ENCODE results near the gene SUPT3H.

Gene SUPT3H

DNA sequence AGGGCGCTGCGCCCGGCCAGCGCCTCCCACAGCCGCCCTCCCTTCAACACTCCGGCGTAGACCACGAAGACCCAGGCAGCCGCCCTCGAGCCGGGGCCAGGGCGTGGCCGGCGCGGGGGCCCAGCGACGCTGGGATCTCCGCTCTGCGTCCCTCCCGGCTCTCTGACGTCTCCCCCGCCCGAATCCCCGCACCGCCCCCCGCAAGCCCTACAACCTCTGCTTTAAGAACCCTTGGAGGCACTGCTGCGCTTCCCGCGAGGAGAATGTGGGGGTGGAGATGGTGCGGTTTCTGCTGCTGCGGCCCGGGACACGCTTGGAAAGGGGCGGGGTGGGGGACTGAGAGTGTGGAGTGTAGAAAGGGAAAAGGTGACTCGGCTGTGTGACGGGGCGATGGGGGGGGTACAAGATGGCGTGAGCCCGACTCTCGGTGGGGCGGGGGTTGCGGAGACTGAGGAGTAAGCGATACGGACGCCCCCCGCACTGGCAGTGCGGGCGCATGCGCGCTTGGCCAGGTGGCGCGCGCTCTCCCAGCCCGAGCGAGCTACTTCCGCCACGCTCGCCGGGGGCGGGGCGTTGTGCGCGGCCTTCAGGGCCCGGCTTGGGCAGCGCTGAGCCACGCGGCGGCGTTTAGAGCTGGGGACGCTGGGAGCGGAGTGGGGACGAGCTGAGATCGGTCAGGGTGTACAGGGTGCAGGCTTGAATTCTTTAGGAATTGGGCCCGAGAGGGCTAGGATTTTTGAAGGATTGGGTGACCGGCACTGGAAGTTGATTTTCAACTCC lies at the start of gene SUPT3H:
SUPT3H (minus strand) TSS at position 381 of the 780 bp plus-strand sequence.
- H3K4me3 ChIP-seq (ENCODE audit: low read depth, low read length) = peak within 1 kb of the TSS; percentile 58
- TF ChIP-seq CTCF (IDR thresholded peaks at IDR 0.05; ENCODE audit: borderline replicate concordance, insufficient read depth, low read depth, low read length) = no peak

DNA sequence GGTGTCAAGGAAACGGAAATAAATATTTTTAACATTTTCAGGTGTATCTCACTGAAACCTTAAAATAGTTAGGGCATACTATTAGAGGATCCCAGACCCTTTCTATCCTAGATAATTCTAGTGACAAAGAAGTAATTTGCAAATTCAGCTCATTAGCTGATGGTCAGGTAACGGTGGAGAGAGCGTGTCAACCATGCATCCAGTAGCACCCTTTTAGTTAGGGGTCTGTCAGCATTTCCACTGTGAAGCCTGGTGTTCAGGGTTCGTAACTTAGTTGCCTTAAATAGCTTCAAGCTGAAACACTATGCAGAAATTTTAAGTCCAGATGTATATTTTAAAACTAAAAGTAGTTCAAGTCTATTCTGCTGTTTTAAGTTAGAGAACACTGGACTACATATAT lies 48.5 kb upstream of the SUPT3H start:
- no peak overlapping the region for H3K4me3 ChIP-seq (ENCODE audit: low read depth, low read length)
- no peak for TF ChIP-seq CTCF (IDR thresholded peaks at IDR 0.05; ENCODE audit: borderline replicate concordance, insufficient read depth, low read depth, low read length)

- TF ChIP-seq CTCF (IDR thresholded peaks at IDR 0.05; ENCODE audit: borderline replicate concordance, insufficient read depth, low read depth, low read length) = no peak
- no peak overlapping the region for H3K4me3 ChIP-seq (ENCODE audit: low read depth, low read length)
Observed at GRCh38 chr6:45424451-45424861, 46.7 kb upstream of the SUPT3H start.

DNA sequence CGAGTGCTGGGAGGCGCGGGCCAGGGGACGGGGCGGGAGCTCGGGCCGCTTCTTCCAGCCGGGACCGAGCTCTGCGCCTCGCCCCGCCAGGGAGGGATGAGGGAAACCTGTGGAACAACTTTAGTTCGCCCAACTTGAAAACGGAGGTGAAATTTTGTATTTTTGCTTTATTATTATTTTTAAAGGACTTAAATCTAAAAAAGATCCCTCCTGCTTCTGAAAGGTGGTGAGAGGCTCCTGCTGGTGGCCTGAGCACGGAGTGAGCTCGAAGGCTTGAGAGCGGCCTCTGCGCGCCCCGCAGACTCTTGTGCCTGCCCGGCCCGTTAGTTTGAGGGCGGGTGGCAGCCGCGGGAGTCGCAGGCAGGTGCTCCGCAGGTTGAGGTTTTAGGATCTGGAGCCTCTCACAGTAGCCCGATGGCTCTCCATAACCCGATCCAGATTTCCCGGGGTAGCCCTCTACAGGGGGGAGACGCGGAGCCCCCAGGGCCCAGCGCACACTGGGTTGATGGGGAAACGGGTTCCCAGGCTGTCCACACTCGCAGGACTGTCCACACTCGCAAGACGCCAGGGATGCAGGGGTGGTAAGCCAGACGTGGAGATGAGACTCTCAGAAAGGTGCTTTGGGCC lies 46.2 kb upstream of the SUPT3H start:
- H3K4me3 ChIP-seq (ENCODE audit: low read depth, low read length) = no peak overlapping the region

GRCh38 chr6:45423111-45423823 lies 45.5 kb upstream of the SUPT3H start:
- H3K4me3 ChIP-seq (ENCODE audit: low read depth, low read length) = peak overlapping the region; percentile 42
- no peak for TF ChIP-seq CTCF (IDR thresholded peaks at IDR 0.05; ENCODE audit: borderline replicate concordance, insufficient read depth, low read depth, low read length)

More for the DNA sequence above, 46.2 kb upstream of the SUPT3H start:
- no peak for TF ChIP-seq CTCF (IDR thresholded peaks at IDR 0.05; ENCODE audit: borderline replicate concordance, insufficient read depth, low read depth, low read length)

GRCh38 chr6:45422503-45423110 lies 44.9 kb upstream of the SUPT3H start:
- no peak for TF ChIP-seq CTCF (IDR thresholded peaks at IDR 0.05; ENCODE audit: borderline replicate concordance, insufficient read depth, low read depth, low read length)
- peak overlapping the region; percentile 42 for H3K4me3 ChIP-seq (ENCODE audit: low read depth, low read length)
